Body of pancreas (tissue), 4 donors: ENCODE data around the gene PRCP. TPM values are rescaled to one million over a fixed set of nuclear protein-coding genes. Genes with fewer than 3 reads are reported as not detected.
A peak's percentile ranks its signal among the peaks of the same experiment; 100 is the strongest.

Experiments
- ATAC-seq: fragments of 150-250 bp; one replicate; pipeline ENCODE4 v1.9.1; 2016
- DNase-seq, 4 donors: peaks; one replicate each; pipeline ENCODE4 v3.0.0-alpha.2; 2019
- H3K27ac ChIP-seq, 4 donors: fragments of 200-600 bp; sonication (generic); 1 replicate in 3 of 4; 2 replicates in 1 of 4; pipeline versions ENCODE4 v1.5.1 to v1.6.1; 2016 to 2019; ENCODE audit warnings: mild to moderate bottlenecking in 1 of 4, mixed read lengths in 1 of 4, moderate library complexity in 1 of 4
- H3K27me3 ChIP-seq, 2 donors: fragments of 200-600 bp; sonication (generic); one replicate each; pipeline ENCODE4 v1.6.0; 2016; ENCODE audit warnings: mild to moderate bottlenecking in 1 of 2
- H3K36me3 ChIP-seq, 2 donors: fragments of 200-600 bp; sonication (generic); replicated peaks in 1 of 2; 2 replicates each; pipeline ENCODE4 v1.5.1; 2016; ENCODE audit warnings: low read depth in 2 of 2; ENCODE audit not compliant: insufficient read depth in 1 of 2
- H3K4me1 ChIP-seq: fragments of 200-600 bp; sonication (generic); one replicate; pipeline ENCODE4 v1.6.0; 2016
- H3K4me3 ChIP-seq, 2 donors: fragments of 200-600 bp; sonication (generic); 1 replicate in 1 of 2; 2 replicates in 1 of 2; pipeline ENCODE4 v1.5.1; 2016 to 2019
- H3K9me3 ChIP-seq, 3 donors: fragments of 200-600 bp; sonication (generic); 1 replicate in 2 of 3; 2 replicates in 1 of 3; pipeline ENCODE4 v1.5.1; 2016
- POLR2A ChIP-seq, 3 donors: fragments of 450-650 bp; IDR thresholded peaks; one replicate each; pipeline ENCODE4 v1.6.1; 2016; ENCODE audit warnings: antibody characterized with exemption in 3 of 3, mild to moderate bottlenecking in 2 of 3
- WGBS, 2 donors: methylation state at CpG; one replicate each; pipeline ENCODE4 v1.1.5; 2017; 5-methylcytosine and 5-hydroxymethylcytosine counted together
- intact Hi-C: fragments of 100-400 bp; cut with DNase I; formaldehyde crosslinking; loops from one replicate; pipeline ENCODE4 v1.15.1; 2023
- total RNA-seq, 2 donors: library from RNA; depleted of rRNA; stranded (reverse); fragments of >200 nt; gene quantifications; one replicate each; pipeline ENCODE4 v1.1.0, GENCODE V29; 2016
- TF ChIP-seq, protein P1 (sequence below), 7 experiments: fragments of 450-650 bp in 4 of 7; fragments of 200-600 bp in 3 of 7; sonication (generic) in 3 of 7; IDR thresholded peaks; one replicate each; pipeline ENCODE4 v1.5.1; 2016 to 2019; ENCODE audit warnings: antibody characterized with exemption in 7 of 7

Gene PRCP
- total RNA-seq, 2 donors from 2014 or later, result 16.8 to 38.9 TPM

DNA sequence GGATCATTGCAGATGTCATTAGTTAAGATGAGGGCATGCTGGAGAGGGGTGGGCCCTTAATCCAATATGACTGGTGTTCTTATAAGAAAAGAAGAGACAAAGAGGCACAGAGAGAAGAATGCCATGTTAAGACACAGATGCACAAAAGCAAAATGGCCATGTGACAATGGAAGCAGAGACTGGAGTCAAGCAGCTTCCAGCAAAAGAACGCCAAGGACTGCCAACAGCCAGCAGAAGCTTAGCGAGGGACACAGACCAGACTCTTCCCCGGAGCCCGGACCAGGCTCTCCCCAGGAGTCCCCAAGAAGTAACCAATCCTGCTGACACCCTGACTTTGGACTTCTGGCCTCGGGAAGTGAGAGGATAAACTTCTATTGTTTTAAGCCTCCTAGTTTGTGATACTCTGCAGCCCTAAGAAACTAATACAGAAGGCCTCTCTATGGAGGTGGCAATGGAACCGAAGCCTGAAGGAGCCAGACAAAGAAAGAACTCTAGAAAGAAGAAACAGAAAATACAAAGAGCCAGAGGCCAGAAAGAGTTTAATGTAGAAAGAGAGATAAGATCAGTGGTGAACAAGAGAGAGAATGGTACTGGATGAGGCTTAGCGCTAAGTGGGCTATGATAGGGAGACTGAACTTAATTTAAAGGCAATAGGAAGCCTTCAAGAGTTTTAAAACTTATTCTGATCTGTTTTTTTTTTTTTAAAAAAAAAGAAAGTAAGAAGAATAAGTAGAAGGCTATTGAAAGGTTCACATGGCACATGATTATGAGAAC is 27.7 kb downstream of the PRCP start:
- Histone ChIP-seq H3K27me3 (no peaks in the 10 kb centered on the region), H3K27ac (no peak overlapping the region), H3K4me3 (no peak overlapping the region), H3K9me3 (no peaks in the 10 kb centered on the region), H3K4me1 (no peaks in the 10 kb centered on the region), H3K36me3 (no peaks in the 10 kb centered on the region)
- WGBS, 2 donors, result 83 to 87% methylated on average over 7 of the region's 7 CpGs
- intact Hi-C loops, result no loop called here
- TF ChIP-seq, protein P1, sequence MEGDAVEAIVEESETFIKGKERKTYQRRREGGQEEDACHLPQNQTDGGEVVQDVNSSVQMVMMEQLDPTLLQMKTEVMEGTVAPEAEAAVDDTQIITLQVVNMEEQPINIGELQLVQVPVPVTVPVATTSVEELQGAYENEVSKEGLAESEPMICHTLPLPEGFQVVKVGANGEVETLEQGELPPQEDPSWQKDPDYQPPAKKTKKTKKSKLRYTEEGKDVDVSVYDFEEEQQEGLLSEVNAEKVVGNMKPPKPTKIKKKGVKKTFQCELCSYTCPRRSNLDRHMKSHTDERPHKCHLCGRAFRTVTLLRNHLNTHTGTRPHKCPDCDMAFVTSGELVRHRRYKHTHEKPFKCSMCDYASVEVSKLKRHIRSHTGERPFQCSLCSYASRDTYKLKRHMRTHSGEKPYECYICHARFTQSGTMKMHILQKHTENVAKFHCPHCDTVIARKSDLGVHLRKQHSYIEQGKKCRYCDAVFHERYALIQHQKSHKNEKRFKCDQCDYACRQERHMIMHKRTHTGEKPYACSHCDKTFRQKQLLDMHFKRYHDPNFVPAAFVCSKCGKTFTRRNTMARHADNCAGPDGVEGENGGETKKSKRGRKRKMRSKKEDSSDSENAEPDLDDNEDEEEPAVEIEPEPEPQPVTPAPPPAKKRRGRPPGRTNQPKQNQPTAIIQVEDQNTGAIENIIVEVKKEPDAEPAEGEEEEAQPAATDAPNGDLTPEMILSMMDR (IDR thresholded peaks at IDR 0.05), result no peak
- no peak for TF ChIP-seq POLR2A (IDR thresholded peaks at IDR 0.05)
- DNase-seq (no peak), ATAC-seq (no peak)

DNA sequence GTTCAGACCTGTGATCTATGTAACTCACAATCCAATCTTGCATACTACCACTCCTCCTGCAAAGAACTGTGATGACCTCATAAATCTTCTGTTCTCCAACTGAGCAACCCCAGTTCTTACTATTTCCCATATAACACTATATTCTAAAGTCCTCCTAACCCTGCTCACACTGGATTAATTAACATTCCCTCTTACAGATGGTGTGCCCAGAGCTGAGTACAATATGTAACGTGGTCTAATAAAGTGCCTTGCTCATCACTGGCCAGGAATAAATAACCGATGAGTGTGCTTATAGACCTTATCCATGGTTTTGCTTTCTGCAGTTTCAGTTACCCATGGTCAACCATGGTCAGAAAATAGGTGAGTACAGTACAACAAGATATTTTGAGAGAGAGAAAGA is 28.6 kb downstream of the PRCP start:
- intact Hi-C loops, result no loop called here
- no peak overlapping the region for H3K27ac ChIP-seq
- no peaks in the 10 kb centered on the region for H3K4me1 ChIP-seq
- H3K4me3 ChIP-seq, result no peak overlapping the region
- ATAC-seq (no peak), DNase-seq (no peak)
- WGBS, 2 donors, result 94 to 100% methylated on average over 2 of the region's 2 CpGs
- H3K9me3 ChIP-seq, result no peaks in the 10 kb centered on the region
- TF ChIP-seq, protein P1 (IDR thresholded peaks at IDR 0.05), result no peak
- no peak for TF ChIP-seq POLR2A (IDR thresholded peaks at IDR 0.05)
- no peaks in the 10 kb centered on the region for H3K27me3 ChIP-seq
- H3K36me3 ChIP-seq, result no peaks in the 10 kb centered on the region

DNA sequence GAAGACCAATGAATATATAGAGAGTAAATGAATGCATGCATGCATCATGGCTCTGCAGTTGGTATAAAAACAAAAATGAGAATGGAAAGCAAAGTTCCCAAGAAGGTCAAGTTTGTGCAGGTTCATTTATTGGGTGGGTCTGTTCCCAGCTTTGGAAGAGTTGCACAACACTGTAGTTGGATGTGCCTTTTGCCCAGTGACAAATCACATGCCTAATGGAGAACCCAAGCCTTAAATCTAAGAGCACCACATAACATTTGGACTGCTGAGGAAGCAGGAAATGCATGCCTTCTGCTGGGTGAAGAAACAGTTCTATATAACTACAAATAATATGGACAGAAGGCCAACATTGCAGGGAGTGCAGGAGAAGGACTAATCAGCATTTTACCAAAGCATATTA is 30.6 kb downstream of the PRCP start:
- intact Hi-C loops, result loop anchor here (10.0 kb wide), 1 partner anchor 145 kb away; no protein-coding TSS in a partner anchor
- no peak overlapping the region for H3K27ac ChIP-seq

DNA sequence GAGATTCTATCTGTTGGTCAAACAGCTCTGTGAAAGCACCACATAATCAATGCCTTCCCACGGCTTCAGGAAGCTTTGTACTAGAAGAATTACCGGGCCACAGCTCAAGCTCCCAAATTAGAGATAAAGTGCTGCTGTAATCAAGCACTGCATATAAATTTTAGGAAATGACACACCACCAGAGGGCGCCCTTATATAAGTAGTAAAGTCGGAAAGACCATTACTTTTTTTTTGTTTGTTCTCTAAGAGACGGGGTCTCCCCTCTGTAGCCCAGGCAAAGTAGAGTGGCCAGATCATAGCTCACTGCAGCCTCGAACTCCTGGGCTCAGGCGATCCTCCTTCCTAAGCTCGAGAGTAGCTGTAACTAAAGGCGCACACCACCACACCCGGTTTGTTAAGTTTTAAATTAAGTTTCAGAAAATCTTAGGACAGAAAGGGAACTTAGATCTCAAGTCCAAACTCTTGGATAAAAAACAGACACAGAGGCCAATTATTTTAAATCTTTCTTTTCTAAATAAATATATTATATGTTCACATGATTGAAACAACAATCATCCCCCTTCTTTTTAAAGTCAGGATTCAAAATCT is 32.6 kb downstream of the PRCP start:
- DNase-seq (peak; percentile 78 to 88 (median 84)), ATAC-seq (peak; percentile 49)
- H3K36me3 ChIP-seq, result no peaks in the 10 kb centered on the region
- no peaks in the 10 kb centered on the region for H3K27me3 ChIP-seq
- no peak overlapping the region for H3K27ac ChIP-seq
- no peak overlapping the region for H3K4me3 ChIP-seq
- intact Hi-C loops, result loop anchor here (10.0 kb wide), 1 partner anchor 143 kb away; no protein-coding TSS in a partner anchor
- peaks cover 8% of the 10 kb centered on the region for H3K4me1 ChIP-seq
- TF ChIP-seq, protein P1 (IDR thresholded peaks at IDR 0.05), result peak; percentile 61 to 72 (median 68)
- no peak for TF ChIP-seq POLR2A (IDR thresholded peaks at IDR 0.05)
- H3K9me3 ChIP-seq, result no peaks in the 10 kb centered on the region
- WGBS, 2 donors, result 16 to 18% methylated on average over 10 of the region's 10 CpGs

More for the DNA sequence above, 30.6 kb downstream of the PRCP start:
- TF ChIP-seq POLR2A (IDR thresholded peaks at IDR 0.05), result no peak
- TF ChIP-seq, protein P1 (IDR thresholded peaks at IDR 0.05), result no peak
- ATAC-seq, result no peak
- Histone ChIP-seq H3K9me3 (no peaks in the 10 kb centered on the region), H3K4me3 (no peak overlapping the region), H3K4me1 (no peaks in the 10 kb centered on the region), H3K27me3 (no peaks in the 10 kb centered on the region), H3K36me3 (no peaks in the 10 kb centered on the region)
- peak in 1 of 4 donors; percentile 10 for DNase-seq
